SK-N-SH (cell line): ENCODE results near the gene PRMT9. TPM values are rescaled to one million over a fixed set of nuclear protein-coding genes. Genes with fewer than 3 reads are reported as not detected.
A peak's percentile ranks its signal among the peaks of the same experiment; 100 is the strongest.

Experiments
- ELF1 ChIP-seq: IDR thresholded peaks from 2 replicates; pipeline ENCODE4 v1.4.0; 2012
- EP300 ChIP-seq, 2 experiments: IDR thresholded peaks; 2 replicates each; pipeline versions ENCODE4 v1.4.0 to v1.6.1; 2012; ENCODE audit warnings: borderline replicate concordance in 1 of 2, low read depth in 1 of 2, low read length in 1 of 2
- EZH2phosphoT487 ChIP-seq: fragments of 200-600 bp; sonication (generic); IDR thresholded peaks from 2 replicates; pipeline ENCODE4 v1.6.1; 2017; ENCODE audit warnings: low read depth, mixed run types, mild to moderate bottlenecking, antibody characterized with exemption, moderate library complexity, borderline replicate concordance
- FOSL2 ChIP-seq: IDR thresholded peaks from 2 replicates; pipeline ENCODE4 v1.4.0; 2012; ENCODE audit warnings: low read depth, mild to moderate bottlenecking, moderate library complexity, borderline replicate concordance
- FOXM1 ChIP-seq: IDR thresholded peaks from 2 replicates; pipeline ENCODE4 v1.4.0; 2012; ENCODE audit warnings: low read depth, mild to moderate bottlenecking
- GABPA ChIP-seq: IDR thresholded peaks from 2 replicates; pipeline ENCODE4 v1.4.0; 2012; ENCODE audit warnings: low read depth, mild to moderate bottlenecking
- GATA2 ChIP-seq: sonication (generic); formaldehyde crosslinking; IDR thresholded peaks from 2 replicates; pipeline ENCODE4 v1.5.0; 2020; ENCODE audit warnings: mild to moderate bottlenecking, missing genetic modification reagents
- MEF2A ChIP-seq: IDR thresholded peaks from 2 replicates; pipeline ENCODE4 v1.4.0; 2012; ENCODE audit warnings: low read depth, borderline replicate concordance
- MXI1 ChIP-seq: IDR thresholded peaks from 2 replicates; pipeline ENCODE4 v1.6.1; 2012; ENCODE audit warnings: mild to moderate bottlenecking, low read depth, low read length, improper control_type of control experiment
- NFIC ChIP-seq: IDR thresholded peaks from 2 replicates; pipeline ENCODE4 v1.4.0; 2012; ENCODE audit warnings: borderline replicate concordance
- POLR2AphosphoS5 ChIP-seq: IDR thresholded peaks from 2 replicates; pipeline ENCODE4 v1.6.1; 2012; ENCODE audit warnings: low read depth, low read length
- RCOR1 ChIP-seq: fragments of 150-350 bp; IDR thresholded peaks from 2 replicates; pipeline ENCODE4 v1.6.1; 2017; ENCODE audit warnings: antibody characterized with exemption, low read length
- RXRA ChIP-seq: IDR thresholded peaks from 2 replicates; pipeline ENCODE4 v1.4.0; 2012; ENCODE audit warnings: low read depth, mild to moderate bottlenecking, borderline replicate concordance
- SMC3 ChIP-seq: IDR thresholded peaks from 2 replicates; pipeline ENCODE4 v1.6.1; 2012; ENCODE audit warnings: low read depth, low read length, improper control_type of control experiment
- TAF1 ChIP-seq: IDR thresholded peaks from 2 replicates; pipeline ENCODE4 v1.6.1; 2012; ENCODE audit warnings: low read depth, mild to moderate bottlenecking, low read length, moderate library complexity, borderline replicate concordance
- TCF12 ChIP-seq: IDR thresholded peaks from 2 replicates; pipeline ENCODE4 v1.4.0; 2012
- polyA plus RNA-seq, 3 experiments: library from polyadenylated mRNA; depleted of rRNA; stranded (reverse); fragments of >200 nt; gene quantifications; 2 replicates each; pipeline ENCODE4 v1.2.3, GENCODE V29; 2012
- TF ChIP-seq, protein P1 (sequence below): IDR thresholded peaks from 2 replicates; pipeline ENCODE4; 2012
- TF ChIP-seq, protein P2 (sequence below): fragments of 200-600 bp; sonication (generic); IDR thresholded peaks from 2 replicates; pipeline ENCODE4 v1.6.1; 2017; ENCODE audit warnings: antibody characterized with exemption, mild to moderate bottlenecking, moderate library complexity
- TF ChIP-seq, protein P3 (sequence below): IDR thresholded peaks from 2 replicates; pipeline ENCODE4 v1.4.0; 2012; ENCODE audit warnings: low read depth, borderline replicate concordance
- TF ChIP-seq, protein P4 (sequence below): IDR thresholded peaks from 2 replicates; pipeline ENCODE4 v1.6.1; 2012; ENCODE audit warnings: mild to moderate bottlenecking, low read depth, low read length, moderate library complexity
- TF ChIP-seq, protein P5 (sequence below): IDR thresholded peaks from 2 replicates; pipeline ENCODE4 v1.4.0; 2012; ENCODE audit warnings: low read depth

PRMT9 gene
- polyA plus RNA-seq, 1 of the 3 experiments (the other 2 are of a cell fraction) = 3.9 TPM

DNA sequence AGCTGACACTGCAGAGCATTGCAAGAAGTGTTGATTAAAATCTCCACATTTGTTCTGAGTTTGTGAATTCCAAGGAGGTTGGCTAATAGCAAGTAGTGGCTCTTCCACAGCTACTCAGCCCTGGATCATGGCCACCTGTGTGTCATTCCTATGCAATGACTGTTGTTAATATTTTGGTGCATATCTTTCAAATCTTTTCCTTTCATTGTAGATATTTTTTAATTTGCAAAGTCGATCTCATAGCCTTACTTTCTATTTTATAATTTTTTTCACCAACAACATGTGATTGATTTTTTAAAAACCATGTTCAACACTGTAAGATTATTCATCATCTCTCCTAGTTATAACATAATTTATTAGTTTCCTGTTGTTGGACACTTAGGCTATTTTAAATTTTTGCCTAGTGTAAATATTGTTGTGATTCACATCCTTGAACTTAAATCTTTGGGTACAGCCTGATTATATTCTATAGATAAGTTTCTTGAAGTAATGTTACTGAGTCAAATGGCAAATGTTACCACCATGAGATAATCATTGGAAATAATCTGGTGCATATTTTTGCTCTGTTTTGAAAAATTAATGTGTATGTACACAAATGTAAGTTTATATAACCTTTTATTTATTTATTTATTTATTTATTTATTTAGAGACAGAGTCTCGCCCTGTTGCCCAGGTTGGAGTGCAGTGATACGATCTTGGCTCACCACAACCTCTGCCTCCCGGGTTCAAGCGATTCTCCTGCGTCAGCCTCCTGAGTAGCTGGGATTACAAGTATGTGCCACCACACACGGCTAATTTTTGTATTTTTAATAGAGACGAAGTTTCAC lies 30.8 kb upstream of the PRMT9 start (continued):
- TF ChIP-seq, protein P1, sequence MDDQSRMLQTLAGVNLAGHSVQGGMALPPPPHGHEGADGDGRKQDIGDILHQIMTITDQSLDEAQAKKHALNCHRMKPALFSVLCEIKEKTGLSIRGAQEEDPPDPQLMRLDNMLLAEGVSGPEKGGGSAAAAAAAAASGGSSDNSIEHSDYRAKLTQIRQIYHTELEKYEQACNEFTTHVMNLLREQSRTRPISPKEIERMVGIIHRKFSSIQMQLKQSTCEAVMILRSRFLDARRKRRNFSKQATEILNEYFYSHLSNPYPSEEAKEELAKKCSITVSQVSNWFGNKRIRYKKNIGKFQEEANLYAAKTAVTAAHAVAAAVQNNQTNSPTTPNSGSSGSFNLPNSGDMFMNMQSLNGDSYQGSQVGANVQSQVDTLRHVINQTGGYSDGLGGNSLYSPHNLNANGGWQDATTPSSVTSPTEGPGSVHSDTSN = peak; percentile 67
- TF ChIP-seq EZH2phosphoT487 (no peak), GABPA (no peak), ELF1 (no peak), TCF12 (peak; percentile 94), MXI1 (no peak), POLR2AphosphoS5 (peak; percentile 34; the same call in 1 of the 2 replicates), MEF2A (peak; percentile 49; the same call in 1 of the 2 replicates), GATA2 (no peak), RCOR1 (no peak), RXRA (0 out of 2 replicates have a peak, but pooled peaks have one; percentile 10), EP300 (IDR thresholded peaks at IDR 0.05; ENCODE audit: borderline replicate concordance in 1 of 2, low read depth in 1 of 2, low read length in 1 of 2) (peak in 1 of 2 experiments; percentile 87; a peak in 2 of 4 replicates), NFIC (peak; percentile 80), TAF1 (no peak), SMC3 (no peak), FOSL2 (peak; percentile 83), FOXM1 (peak; percentile 25; the same call in 1 of the 2 replicates)
- TF ChIP-seq, protein P2, sequence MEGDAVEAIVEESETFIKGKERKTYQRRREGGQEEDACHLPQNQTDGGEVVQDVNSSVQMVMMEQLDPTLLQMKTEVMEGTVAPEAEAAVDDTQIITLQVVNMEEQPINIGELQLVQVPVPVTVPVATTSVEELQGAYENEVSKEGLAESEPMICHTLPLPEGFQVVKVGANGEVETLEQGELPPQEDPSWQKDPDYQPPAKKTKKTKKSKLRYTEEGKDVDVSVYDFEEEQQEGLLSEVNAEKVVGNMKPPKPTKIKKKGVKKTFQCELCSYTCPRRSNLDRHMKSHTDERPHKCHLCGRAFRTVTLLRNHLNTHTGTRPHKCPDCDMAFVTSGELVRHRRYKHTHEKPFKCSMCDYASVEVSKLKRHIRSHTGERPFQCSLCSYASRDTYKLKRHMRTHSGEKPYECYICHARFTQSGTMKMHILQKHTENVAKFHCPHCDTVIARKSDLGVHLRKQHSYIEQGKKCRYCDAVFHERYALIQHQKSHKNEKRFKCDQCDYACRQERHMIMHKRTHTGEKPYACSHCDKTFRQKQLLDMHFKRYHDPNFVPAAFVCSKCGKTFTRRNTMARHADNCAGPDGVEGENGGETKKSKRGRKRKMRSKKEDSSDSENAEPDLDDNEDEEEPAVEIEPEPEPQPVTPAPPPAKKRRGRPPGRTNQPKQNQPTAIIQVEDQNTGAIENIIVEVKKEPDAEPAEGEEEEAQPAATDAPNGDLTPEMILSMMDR = no peak
- TF ChIP-seq, protein P3, sequence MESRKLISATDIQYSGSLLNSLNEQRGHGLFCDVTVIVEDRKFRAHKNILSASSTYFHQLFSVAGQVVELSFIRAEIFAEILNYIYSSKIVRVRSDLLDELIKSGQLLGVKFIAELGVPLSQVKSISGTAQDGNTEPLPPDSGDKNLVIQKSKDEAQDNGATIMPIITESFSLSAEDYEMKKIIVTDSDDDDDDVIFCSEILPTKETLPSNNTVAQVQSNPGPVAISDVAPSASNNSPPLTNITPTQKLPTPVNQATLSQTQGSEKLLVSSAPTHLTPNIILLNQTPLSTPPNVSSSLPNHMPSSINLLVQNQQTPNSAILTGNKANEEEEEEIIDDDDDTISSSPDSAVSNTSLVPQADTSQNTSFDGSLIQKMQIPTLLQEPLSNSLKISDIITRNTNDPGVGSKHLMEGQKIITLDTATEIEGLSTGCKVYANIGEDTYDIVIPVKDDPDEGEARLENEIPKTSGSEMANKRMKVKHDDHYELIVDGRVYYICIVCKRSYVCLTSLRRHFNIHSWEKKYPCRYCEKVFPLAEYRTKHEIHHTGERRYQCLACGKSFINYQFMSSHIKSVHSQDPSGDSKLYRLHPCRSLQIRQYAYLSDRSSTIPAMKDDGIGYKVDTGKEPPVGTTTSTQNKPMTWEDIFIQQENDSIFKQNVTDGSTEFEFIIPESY = 0 out of 2 replicates have a peak, but pooled peaks have one; percentile 42
- TF ChIP-seq, protein P4, sequence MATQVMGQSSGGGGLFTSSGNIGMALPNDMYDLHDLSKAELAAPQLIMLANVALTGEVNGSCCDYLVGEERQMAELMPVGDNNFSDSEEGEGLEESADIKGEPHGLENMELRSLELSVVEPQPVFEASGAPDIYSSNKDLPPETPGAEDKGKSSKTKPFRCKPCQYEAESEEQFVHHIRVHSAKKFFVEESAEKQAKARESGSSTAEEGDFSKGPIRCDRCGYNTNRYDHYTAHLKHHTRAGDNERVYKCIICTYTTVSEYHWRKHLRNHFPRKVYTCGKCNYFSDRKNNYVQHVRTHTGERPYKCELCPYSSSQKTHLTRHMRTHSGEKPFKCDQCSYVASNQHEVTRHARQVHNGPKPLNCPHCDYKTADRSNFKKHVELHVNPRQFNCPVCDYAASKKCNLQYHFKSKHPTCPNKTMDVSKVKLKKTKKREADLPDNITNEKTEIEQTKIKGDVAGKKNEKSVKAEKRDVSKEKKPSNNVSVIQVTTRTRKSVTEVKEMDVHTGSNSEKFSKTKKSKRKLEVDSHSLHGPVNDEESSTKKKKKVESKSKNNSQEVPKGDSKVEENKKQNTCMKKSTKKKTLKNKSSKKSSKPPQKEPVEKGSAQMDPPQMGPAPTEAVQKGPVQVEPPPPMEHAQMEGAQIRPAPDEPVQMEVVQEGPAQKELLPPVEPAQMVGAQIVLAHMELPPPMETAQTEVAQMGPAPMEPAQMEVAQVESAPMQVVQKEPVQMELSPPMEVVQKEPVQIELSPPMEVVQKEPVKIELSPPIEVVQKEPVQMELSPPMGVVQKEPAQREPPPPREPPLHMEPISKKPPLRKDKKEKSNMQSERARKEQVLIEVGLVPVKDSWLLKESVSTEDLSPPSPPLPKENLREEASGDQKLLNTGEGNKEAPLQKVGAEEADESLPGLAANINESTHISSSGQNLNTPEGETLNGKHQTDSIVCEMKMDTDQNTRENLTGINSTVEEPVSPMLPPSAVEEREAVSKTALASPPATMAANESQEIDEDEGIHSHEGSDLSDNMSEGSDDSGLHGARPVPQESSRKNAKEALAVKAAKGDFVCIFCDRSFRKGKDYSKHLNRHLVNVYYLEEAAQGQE = no peak
- TF ChIP-seq, protein P5, sequence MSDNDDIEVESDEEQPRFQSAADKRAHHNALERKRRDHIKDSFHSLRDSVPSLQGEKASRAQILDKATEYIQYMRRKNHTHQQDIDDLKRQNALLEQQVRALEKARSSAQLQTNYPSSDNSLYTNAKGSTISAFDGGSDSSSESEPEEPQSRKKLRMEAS = peak; percentile 44; the same call in 1 of the 2 replicates
- TF ChIP-seq, all 33 proteins: peak for 14
